ENCODE measurements around the gene SLC15A3.

The SLC15A3 gene

GRCh38 chr11:60928563-60929001 is 23.4 kb downstream of the SLC15A3 start:
- H3K4me2 ChIP-seq (ENCODE audit: low read length) = no peak overlapping the region
- H3K4me3 ChIP-seq (ENCODE audit: low read depth, low read length, poor library complexity, severe bottlenecking) = no peak overlapping the region
- no peaks in the 10 kb centered on the region for H4K20me1 ChIP-seq (ENCODE audit: insufficient read depth, low read length)
- no peak overlapping the region for H3K27ac ChIP-seq (ENCODE audit: low read depth, low read length, poor library complexity, severe bottlenecking)
- H3K4me1 ChIP-seq (ENCODE audit: insufficient read depth, low read length, severe bottlenecking) = peaks cover 41% of the 10 kb centered on the region
- no peaks in the 10 kb centered on the region for H3F3A ChIP-seq (ENCODE audit: insufficient read depth, low read length)
- H2AFZ ChIP-seq (ENCODE audit: low read length) = no peak overlapping the region
- H3K79me2 ChIP-seq (ENCODE audit: insufficient read depth, low read length) = no peaks in the 10 kb centered on the region
- TF ChIP-seq EZH2 (IDR thresholded peaks at IDR 0.05; ENCODE audit: borderline replicate concordance, low read length) (no peak), CTCF (IDR thresholded peaks at IDR 0.05; ENCODE audit: low read length) (no peak)
- peaks cover 3% of the 10 kb centered on the region for H3K36me3 ChIP-seq (ENCODE audit: insufficient read depth, low read length)
- H3K27me3 ChIP-seq (ENCODE audit: insufficient read depth, low read length) = 0 out of 2 replicates have a peak, but pooled peaks cover 4% of the 10 kb centered on the region
- no peaks in the 10 kb centered on the region for H3K9me2 ChIP-seq (ENCODE audit: low read depth, low read length)
- no peaks in the 10 kb centered on the region for H3K9me3 ChIP-seq (ENCODE audit: low read length)
- no peak overlapping the region for H3K9ac ChIP-seq (ENCODE audit: low read length)

GRCh38 chr11:60927600-60927999 is 24.4 kb downstream of the SLC15A3 start:
- Histone ChIP-seq H3K9me3 (ENCODE audit: low read length) (no peaks in the 10 kb centered on the region), H3K4me1 (ENCODE audit: insufficient read depth, low read length, severe bottlenecking) (peaks cover 32% of the 10 kb centered on the region), H3K36me3 (ENCODE audit: insufficient read depth, low read length) (peaks cover 13% of the 10 kb centered on the region), H3K27ac (ENCODE audit: low read depth, low read length, poor library complexity, severe bottlenecking) (no peak overlapping the region), H3K4me3 (ENCODE audit: low read depth, low read length, poor library complexity, severe bottlenecking) (no peak overlapping the region), H4K20me1 (ENCODE audit: insufficient read depth, low read length) (no peaks in the 10 kb centered on the region), H3F3A (ENCODE audit: insufficient read depth, low read length) (no peaks in the 10 kb centered on the region), H3K4me2 (ENCODE audit: low read length) (no peak overlapping the region), H3K9ac (ENCODE audit: low read length) (no peak overlapping the region), H3K27me3 (ENCODE audit: insufficient read depth, low read length) (0 out of 2 replicates have a peak, but pooled peaks cover 4% of the 10 kb centered on the region), H3K9me2 (ENCODE audit: low read depth, low read length) (no peaks in the 10 kb centered on the region), H2AFZ (ENCODE audit: low read length) (no peak overlapping the region), H3K79me2 (ENCODE audit: insufficient read depth, low read length) (no peaks in the 10 kb centered on the region)
- TF ChIP-seq EZH2 (IDR thresholded peaks at IDR 0.05; ENCODE audit: borderline replicate concordance, low read length) = no peak
- no peak for TF ChIP-seq CTCF (IDR thresholded peaks at IDR 0.05; ENCODE audit: low read length)

GRCh38 chr11:60927061-60927592 is 24.8 kb downstream of the SLC15A3 start:
- Histone ChIP-seq H3K9me2 (ENCODE audit: low read depth, low read length) (no peaks in the 10 kb centered on the region), H3K36me3 (ENCODE audit: insufficient read depth, low read length) (peaks cover 18% of the 10 kb centered on the region), H3K4me2 (ENCODE audit: low read length) (no peak overlapping the region), H3K9me3 (ENCODE audit: low read length) (no peaks in the 10 kb centered on the region), H3K27me3 (ENCODE audit: insufficient read depth, low read length) (0 out of 2 replicates have a peak, but pooled peaks cover 4% of the 10 kb centered on the region), H3K4me3 (ENCODE audit: low read depth, low read length, poor library complexity, severe bottlenecking) (no peak overlapping the region), H3K9ac (ENCODE audit: low read length) (no peak overlapping the region), H2AFZ (ENCODE audit: low read length) (no peak overlapping the region), H3K79me2 (ENCODE audit: insufficient read depth, low read length) (no peaks in the 10 kb centered on the region), H3F3A (ENCODE audit: insufficient read depth, low read length) (no peaks in the 10 kb centered on the region), H3K27ac (ENCODE audit: low read depth, low read length, poor library complexity, severe bottlenecking) (no peak overlapping the region), H4K20me1 (ENCODE audit: insufficient read depth, low read length) (no peaks in the 10 kb centered on the region), H3K4me1 (ENCODE audit: insufficient read depth, low read length, severe bottlenecking) (peaks cover 27% of the 10 kb centered on the region)
- TF ChIP-seq CTCF (IDR thresholded peaks at IDR 0.05; ENCODE audit: low read length) (no peak), EZH2 (IDR thresholded peaks at IDR 0.05; ENCODE audit: borderline replicate concordance, low read length) (no peak)
